GM19372 (cell line): ENCODE data around the gene YTHDC2.
A peak's percentile ranks its signal among the peaks of the same experiment; 100 is the strongest.
"Not testable (repeated sequence)": the region's sequence is repeated elsewhere in the genome, so short reads cannot be mapped to it uniquely, and the experiment has no call there.

ENCODE experiments used
- ATAC-seq: cut with Tn5 transposase; IDR thresholded peaks from one replicate; pipeline ENCODE4 v1.9.1; 2021; ENCODE audit warnings: mild to moderate bottlenecking, low read depth, moderate library complexity; ENCODE audit not compliant: unreplicated experiment

The YTHDC2 gene

DNA sequence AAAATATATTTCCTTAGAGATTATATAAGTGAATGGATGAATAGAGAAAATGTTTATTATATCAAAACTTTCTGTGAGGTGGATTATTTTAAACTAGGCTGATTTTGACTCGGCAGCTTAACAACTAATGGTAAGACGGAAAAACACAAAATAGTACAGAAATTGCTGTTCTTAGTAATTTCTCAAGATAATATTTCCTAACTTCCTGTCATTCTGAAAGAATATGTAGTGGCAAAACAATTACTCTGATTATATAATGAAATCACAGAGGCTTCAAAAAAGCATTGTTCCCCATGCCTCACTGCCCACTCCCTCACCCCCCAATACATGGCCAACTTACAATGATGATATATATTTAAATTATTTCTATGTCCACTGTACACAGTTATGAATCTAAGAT, 85.4 kb downstream of the YTHDC2 start:
- no peak for ATAC-seq

DNA sequence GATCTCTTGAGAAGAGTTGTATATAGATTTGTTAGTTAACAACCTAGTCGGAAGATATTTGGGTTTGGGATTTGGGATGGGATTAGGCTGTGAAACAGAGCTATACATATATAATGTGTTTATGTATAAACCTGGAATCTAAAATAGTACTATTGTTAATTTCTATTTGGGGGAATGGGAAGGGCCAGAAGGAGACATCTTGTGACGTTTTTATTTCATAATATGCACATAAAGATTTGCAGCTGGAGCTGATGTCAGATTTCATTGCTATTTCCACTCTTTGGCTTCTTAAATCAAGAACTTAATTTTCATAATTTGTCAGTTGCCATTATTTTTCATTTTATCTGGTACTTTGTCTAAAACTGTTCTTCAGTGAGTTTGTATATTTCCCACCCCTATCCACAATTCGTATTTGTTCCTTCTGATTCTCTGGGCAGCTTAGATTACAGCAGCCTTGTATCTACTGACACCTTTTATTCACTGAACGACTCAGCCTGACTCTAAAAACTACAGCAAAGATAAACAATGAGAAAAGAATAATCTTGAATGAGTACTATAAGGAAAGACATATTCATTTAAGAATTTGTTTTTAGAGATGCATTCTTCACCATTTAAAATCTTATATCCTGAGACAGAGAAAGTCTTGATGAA, 86.9 kb downstream of the YTHDC2 start:
- no peak for ATAC-seq

- ATAC-seq = no peak
Observed at GRCh38 chr5:113601423-113601822, 87.9 kb downstream of the YTHDC2 start.

DNA sequence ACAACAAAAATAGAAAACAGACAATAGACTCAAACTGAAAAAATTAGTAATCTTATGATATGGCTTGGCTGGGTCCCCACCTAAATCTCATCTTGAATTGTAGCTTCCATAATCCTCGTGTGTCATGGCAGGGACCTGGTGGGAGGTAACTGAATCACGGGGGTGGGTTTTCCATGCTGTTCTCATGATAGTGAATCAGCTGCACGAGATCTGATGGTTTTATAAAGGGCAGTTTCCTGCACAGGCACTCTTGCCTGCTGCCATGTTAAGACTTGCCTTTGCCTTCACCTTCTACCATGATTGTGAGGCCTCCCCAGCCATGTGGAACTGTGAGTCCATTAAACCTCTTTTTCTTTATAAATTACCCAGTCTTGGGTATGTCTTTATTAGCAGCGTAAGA, 89.8 kb downstream of the YTHDC2 start:
- not testable (repeated sequence) for ATAC-seq

- peak; percentile 89 for ATAC-seq
Observed at GRCh38 chr5:113606298-113607134, 93.0 kb downstream of the YTHDC2 start.

- ATAC-seq = no peak
Observed at GRCh38 chr5:113607361-113607760, 93.9 kb downstream of the YTHDC2 start.

- ATAC-seq = no peak
Observed at GRCh38 chr5:113608113-113608596, 94.7 kb downstream of the YTHDC2 start.

- peak; percentile 83 for ATAC-seq
Observed at GRCh38 chr5:113612060-113612496, 98.6 kb downstream of the YTHDC2 start.

DNA sequence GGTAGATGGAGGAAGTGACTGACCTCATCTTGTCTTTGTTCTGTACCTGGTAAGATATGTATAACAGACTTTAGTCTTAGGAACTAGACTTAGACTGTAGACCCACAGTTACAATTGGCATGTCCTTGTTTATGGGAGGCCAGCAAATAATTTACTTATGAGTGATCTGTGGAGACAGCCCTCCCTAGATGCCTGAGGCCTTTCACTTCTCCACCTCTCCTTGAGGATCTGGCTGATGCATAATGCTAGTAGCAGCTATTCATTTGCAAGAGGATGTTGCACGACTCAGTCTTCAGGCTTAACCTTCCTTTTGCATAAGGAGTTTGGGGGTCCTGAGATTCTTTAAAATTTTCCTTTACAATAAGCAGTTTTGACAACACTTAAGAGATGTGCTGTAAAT, 100.7 kb downstream of the YTHDC2 start:
- ATAC-seq = no peak

- no peak for ATAC-seq
Observed at GRCh38 chr5:113615708-113616107, 102.2 kb downstream of the YTHDC2 start.

DNA sequence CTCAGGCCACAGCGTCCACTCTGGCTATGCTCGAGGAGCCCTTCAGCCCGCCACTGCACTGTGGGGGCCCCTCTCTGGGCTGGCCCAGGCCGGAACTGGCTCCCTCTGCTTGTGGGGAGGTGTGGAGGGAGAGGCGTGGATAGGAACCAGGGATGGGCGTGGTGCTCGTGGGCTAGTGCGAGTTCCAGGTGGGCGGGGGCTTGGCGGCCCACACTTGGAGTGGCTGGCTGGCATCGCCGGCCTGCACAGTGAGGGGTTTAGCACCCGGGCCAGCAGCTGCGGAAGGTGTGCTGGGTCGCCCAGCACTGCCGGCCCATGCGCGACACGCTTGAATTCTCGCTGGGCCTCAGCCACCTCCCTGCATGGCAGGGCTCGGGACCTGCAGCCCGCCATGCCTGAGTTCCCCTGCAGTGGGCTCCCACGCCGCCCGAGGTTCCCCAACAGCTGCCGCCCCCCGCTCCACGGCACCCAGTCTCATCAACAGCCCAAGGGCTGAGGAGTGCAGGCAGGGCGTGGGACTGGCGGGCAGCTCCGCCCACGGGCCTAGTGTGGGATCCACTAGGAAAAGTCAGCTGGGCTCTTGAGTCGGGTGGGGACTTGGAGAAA, 103.8 kb downstream of the YTHDC2 start:
- no peak for ATAC-seq

- no peak for ATAC-seq
Observed at GRCh38 chr5:113632996-113633395, 119.5 kb downstream of the YTHDC2 start.

DNA sequence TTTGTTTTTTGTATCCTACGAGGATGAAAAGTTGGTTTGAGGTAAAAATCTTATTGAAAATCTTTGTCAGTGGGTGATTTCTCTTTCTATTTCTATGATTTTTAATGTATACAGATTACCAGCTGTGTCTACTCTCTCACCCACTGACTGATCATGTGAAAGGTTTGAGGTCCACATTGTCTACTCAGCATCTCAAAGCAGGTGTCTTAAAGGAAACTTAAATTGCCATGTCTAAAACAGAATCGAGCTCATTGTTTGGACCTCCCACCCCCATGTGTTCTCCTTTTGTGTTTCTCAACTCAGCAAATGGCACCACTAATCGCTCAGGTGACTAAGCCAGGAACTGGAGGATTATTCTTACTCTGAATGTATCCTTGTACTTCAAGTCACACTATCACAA, 121.5 kb downstream of the YTHDC2 start:
- no peak for ATAC-seq

GRCh38 chr5:113641715-113642114, 128.2 kb downstream of the YTHDC2 start:
- ATAC-seq = no peak
